ENCODE results near the gene NFKBIE.
"Not testable (repeated sequence)": the region's sequence is repeated elsewhere in the genome, so short reads cannot be mapped to it uniquely, and the experiment has no call there.

NFKBIE gene

GRCh38 chr6:44235891-44236516 is 29.3 kb downstream of the NFKBIE start:
- Histone ChIP-seq H3K27me3 (replicated peaks; ENCODE audit: control insufficient read depth, insufficient read depth, low read length) (no peaks in the 10 kb centered on the region), H3K36me3 (ENCODE audit: control insufficient read depth, insufficient read depth, low read length) (peaks cover 15% of the 10 kb centered on the region), H3K4me3 (replicated peaks; ENCODE audit: low read depth, low read length) (no peak overlapping the region)
- peak; percentile 2 for TF ChIP-seq CTCF (IDR thresholded peaks at IDR 0.05; ENCODE audit: insufficient read depth, low read length, poor library complexity, severe bottlenecking)
- DNase-seq (ENCODE audit: extremely low read depth, insufficient read length), result no peak

GRCh38 chr6:44235269-44235668 is 30.1 kb downstream of the NFKBIE start:
- no peak for TF ChIP-seq CTCF (IDR thresholded peaks at IDR 0.05; ENCODE audit: insufficient read depth, low read length, poor library complexity, severe bottlenecking)
- Histone ChIP-seq H3K36me3 (ENCODE audit: control insufficient read depth, insufficient read depth, low read length) (peaks cover 16% of the 10 kb centered on the region), H3K4me3 (replicated peaks; ENCODE audit: low read depth, low read length) (no peak overlapping the region), H3K27me3 (replicated peaks; ENCODE audit: control insufficient read depth, insufficient read depth, low read length) (no peaks in the 10 kb centered on the region)
- no peak for DNase-seq (ENCODE audit: extremely low read depth, insufficient read length)

GRCh38 chr6:44234101-44235025 is 31.0 kb downstream of the NFKBIE start:
- DNase-seq (ENCODE audit: extremely low read depth, insufficient read length), result no peak
- Histone ChIP-seq H3K36me3 (ENCODE audit: control insufficient read depth, insufficient read depth, low read length) (peaks cover 22% of the 10 kb centered on the region), H3K4me3 (replicated peaks; ENCODE audit: low read depth, low read length) (no peak overlapping the region), H3K27me3 (replicated peaks; ENCODE audit: control insufficient read depth, insufficient read depth, low read length) (no peaks in the 10 kb centered on the region)
- peak; percentile 74 for TF ChIP-seq CTCF (IDR thresholded peaks at IDR 0.05; ENCODE audit: insufficient read depth, low read length, poor library complexity, severe bottlenecking)

- TF ChIP-seq CTCF (IDR thresholded peaks at IDR 0.05; ENCODE audit: insufficient read depth, low read length, poor library complexity, severe bottlenecking), result no peak
- peaks cover 22% of the 10 kb centered on the region for H3K36me3 ChIP-seq (ENCODE audit: control insufficient read depth, insufficient read depth, low read length)
- DNase-seq (ENCODE audit: extremely low read depth, insufficient read length), result no peak
Measured at GRCh38 chr6:44233567-44234100, 31.7 kb downstream of the NFKBIE start.

GRCh38 chr6:44232676-44233566 is 32.4 kb downstream of the NFKBIE start:
- no peak for TF ChIP-seq CTCF (IDR thresholded peaks at IDR 0.05; ENCODE audit: insufficient read depth, low read length, poor library complexity, severe bottlenecking)
- no peak for DNase-seq (ENCODE audit: extremely low read depth, insufficient read length)
- Histone ChIP-seq H3K36me3 (ENCODE audit: control insufficient read depth, insufficient read depth, low read length) (peaks cover 22% of the 10 kb centered on the region), H3K27me3 (replicated peaks; ENCODE audit: control insufficient read depth, insufficient read depth, low read length) (no peaks in the 10 kb centered on the region), H3K4me3 (replicated peaks; ENCODE audit: low read depth, low read length) (no peak overlapping the region)

More at GRCh38 chr6:44233567-44234100, 31.7 kb downstream of the NFKBIE start:
- H3K27me3 ChIP-seq (replicated peaks; ENCODE audit: control insufficient read depth, insufficient read depth, low read length), result no peaks in the 10 kb centered on the region
- H3K4me3 ChIP-seq (replicated peaks; ENCODE audit: low read depth, low read length), result no peak overlapping the region

- not testable (repeated sequence) for DNase-seq (ENCODE audit: extremely low read depth, insufficient read length); H3K27me3 ChIP-seq (replicated peaks; ENCODE audit: control insufficient read depth, insufficient read depth, low read length); H3K4me3 ChIP-seq (replicated peaks; ENCODE audit: low read depth, low read length)
- H3K36me3 ChIP-seq (ENCODE audit: control insufficient read depth, insufficient read depth, low read length), result peaks cover 24% of the 10 kb centered on the region
Measured at GRCh38 chr6:44231426-44231825, 33.9 kb downstream of the NFKBIE start.
